Left lung (tissue), 10 donors: ENCODE data around the gene IRAK4. TPM values are rescaled to one million over a fixed set of nuclear protein-coding genes. Genes with fewer than 3 reads are reported as not detected.

Experiments
- ATAC-seq: fragments of 200-7000 bp; cut with Tn5 transposase; one replicate; pipeline ENCODE4 v1.9.1; 2020; ENCODE audit warnings: moderate library complexity
- DNase-seq, 4 donors: peaks; one replicate each; pipeline ENCODE4 v3.0.0-alpha.2; 2013 to 2020
- H3K27ac ChIP-seq, 2 donors: fragments of 200-600 bp; sonication (generic) in 1 of 2; one replicate each; pipeline versions ENCODE4 v1.5.0 to v1.8.0; 2020 to 2021
- H3K27me3 ChIP-seq, 2 donors: fragments of 200-600 bp; sonication (generic) in 1 of 2; one replicate each; pipeline versions ENCODE4 v1.5.0 to v1.8.0; 2020 to 2021
- H3K36me3 ChIP-seq, 2 donors: fragments of 200-600 bp; sonication (generic) in 1 of 2; one replicate each; pipeline versions ENCODE4 v1.5.0 to v1.8.0; 2020 to 2021
- H3K4me1 ChIP-seq, 2 donors: fragments of 200-600 bp; one replicate each; pipeline ENCODE4 v1.8.0; 2021
- H3K4me3 ChIP-seq, 2 donors: fragments of 200-600 bp; sonication (generic) in 1 of 2; one replicate each; pipeline versions ENCODE4 v1.5.0 to v1.8.0; 2020 to 2021; ENCODE audit warnings: mild to moderate bottlenecking in 1 of 2
- H3K9me3 ChIP-seq, 2 donors: fragments of 200-600 bp; sonication (generic) in 1 of 2; one replicate each; pipeline versions ENCODE4 v1.5.0 to v1.8.0; 2020 to 2021
- intact Hi-C, 2 donors: fragments of 100-400 bp; cut with DNase I; formaldehyde crosslinking; loops; one replicate each; pipeline versions ENCODE4 v1.11.2 to v1.14.2; 2022
- polyA plus RNA-seq, 6 donors: library from polyadenylated mRNA; unstranded; fragments of 120-200 nt; gene quantifications; one replicate each; pipeline ENCODE4 v1.2.1, GENCODE V29; 2013; ENCODE audit not compliant: insufficient read length in 6 of 6
- total RNA-seq, 2 donors: library from RNA; stranded (reverse); fragmentation: NEBNext Ultra II Directional; extraction: Animal tissue kit (Norgen Biotek cat#: 25700); gene quantifications; one replicate each; pipeline ENCODE4 v1.2.1, GENCODE V29; 2021
- TF ChIP-seq, protein P1 (sequence below), 2 donors: fragments of 200-600 bp; sonication (generic) in 1 of 2; IDR thresholded peaks; one replicate each; pipeline versions ENCODE4 v1.5.0 to v1.8.0; 2021; ENCODE audit warnings: antibody characterized with exemption in 2 of 2
- donor health status: DM: no; HTN: yes; CAD: no.
- donor health status: DM: no; HTN: no; CAD: no.

The IRAK4 gene
- total and polyA plus RNA-seq, 8 donors = 14.3 to 28.4 (median 18.6) TPM

DNA sequence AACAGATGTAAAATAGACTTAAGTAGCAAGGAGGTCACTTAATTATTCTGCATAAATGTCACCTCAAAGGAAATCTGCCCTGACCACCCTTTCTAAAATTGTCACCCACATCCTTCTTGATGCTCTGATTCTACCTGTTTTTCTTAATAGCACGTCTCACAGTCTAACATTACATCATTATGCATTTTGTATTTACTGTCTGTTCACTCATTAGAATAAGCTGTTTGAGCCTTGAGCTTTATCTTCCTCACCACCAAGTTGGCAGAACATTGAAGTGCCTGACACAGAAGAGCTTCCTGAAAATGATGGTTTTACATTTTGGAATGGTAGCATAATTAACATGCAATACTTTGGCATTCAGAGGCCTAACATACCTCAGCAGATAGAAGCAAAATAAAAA lies 68.3 kb downstream of the IRAK4 start:
- intact Hi-C loops = no loop called here
- no peak for DNase-seq
- TF ChIP-seq, protein P1, sequence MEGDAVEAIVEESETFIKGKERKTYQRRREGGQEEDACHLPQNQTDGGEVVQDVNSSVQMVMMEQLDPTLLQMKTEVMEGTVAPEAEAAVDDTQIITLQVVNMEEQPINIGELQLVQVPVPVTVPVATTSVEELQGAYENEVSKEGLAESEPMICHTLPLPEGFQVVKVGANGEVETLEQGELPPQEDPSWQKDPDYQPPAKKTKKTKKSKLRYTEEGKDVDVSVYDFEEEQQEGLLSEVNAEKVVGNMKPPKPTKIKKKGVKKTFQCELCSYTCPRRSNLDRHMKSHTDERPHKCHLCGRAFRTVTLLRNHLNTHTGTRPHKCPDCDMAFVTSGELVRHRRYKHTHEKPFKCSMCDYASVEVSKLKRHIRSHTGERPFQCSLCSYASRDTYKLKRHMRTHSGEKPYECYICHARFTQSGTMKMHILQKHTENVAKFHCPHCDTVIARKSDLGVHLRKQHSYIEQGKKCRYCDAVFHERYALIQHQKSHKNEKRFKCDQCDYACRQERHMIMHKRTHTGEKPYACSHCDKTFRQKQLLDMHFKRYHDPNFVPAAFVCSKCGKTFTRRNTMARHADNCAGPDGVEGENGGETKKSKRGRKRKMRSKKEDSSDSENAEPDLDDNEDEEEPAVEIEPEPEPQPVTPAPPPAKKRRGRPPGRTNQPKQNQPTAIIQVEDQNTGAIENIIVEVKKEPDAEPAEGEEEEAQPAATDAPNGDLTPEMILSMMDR (IDR thresholded peaks at IDR 0.05) = no peak
- H3K4me1 ChIP-seq = no peaks in the 10 kb centered on the region
- H3K27me3 ChIP-seq = peaks cover 0 to 15% of the 10 kb centered on the region in 2 donors
- H3K36me3 ChIP-seq = no peaks in the 10 kb centered on the region
- no peak overlapping the region for H3K4me3 ChIP-seq
- no peaks in the 10 kb centered on the region for H3K9me3 ChIP-seq
- no peak overlapping the region for H3K27ac ChIP-seq
- ATAC-seq = no peak

DNA sequence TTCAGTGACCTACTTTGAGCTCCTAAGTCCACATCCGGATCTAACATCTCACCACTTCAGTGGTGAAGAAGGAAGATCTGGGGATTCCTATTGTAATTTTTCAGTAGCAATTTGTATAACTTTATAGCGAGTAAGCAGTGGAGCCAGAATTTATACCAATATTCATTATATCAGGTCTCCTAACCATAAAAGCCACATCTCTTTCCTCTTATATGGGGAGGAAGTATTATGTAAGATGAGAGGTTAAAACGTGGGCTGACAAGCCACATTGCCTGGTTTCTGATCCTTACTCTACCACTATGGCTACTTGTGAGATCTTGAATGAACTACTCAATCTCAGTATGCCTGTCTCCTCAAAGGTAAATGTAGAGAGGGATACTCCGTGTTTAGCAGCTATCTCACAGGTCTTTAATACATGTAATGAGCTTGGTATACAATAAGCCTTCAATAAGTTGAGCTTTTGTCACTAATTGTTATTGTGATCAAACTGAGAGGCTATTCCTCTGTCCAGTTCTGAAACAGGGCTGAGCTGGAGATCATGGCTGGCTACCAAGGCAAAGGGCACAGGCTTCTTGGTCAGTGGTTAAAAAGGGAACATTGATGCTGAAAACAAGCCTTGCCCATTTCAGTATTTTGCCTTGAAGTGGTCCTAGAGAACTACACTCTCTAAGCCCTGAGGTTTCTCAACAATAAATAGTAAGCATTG lies 73.9 kb downstream of the IRAK4 start:
- H3K4me1 ChIP-seq = peaks cover 5 to 18% of the 10 kb centered on the region in 2 donors
- H3K4me3 ChIP-seq = no peak overlapping the region
- H3K36me3 ChIP-seq = no peaks in the 10 kb centered on the region
- peaks cover 0 to 40% of the 10 kb centered on the region in 2 donors for H3K27me3 ChIP-seq
- TF ChIP-seq, protein P1 (IDR thresholded peaks at IDR 0.05) = no peak
- no peaks in the 10 kb centered on the region for H3K9me3 ChIP-seq
- ATAC-seq (no peak), DNase-seq (no peak)
- no peak overlapping the region for H3K27ac ChIP-seq
- intact Hi-C loops = no loop called here

GRCh38 chr12:43835264-43835655 lies 76.5 kb downstream of the IRAK4 start:
- DNase-seq (peak in 1 of 4 donors; percentile 24), ATAC-seq (no peak)
- Histone ChIP-seq H3K27me3 (peaks cover 0 to 34% of the 10 kb centered on the region in 2 donors), H3K27ac (peak overlapping the region in 1 of 2 donors; percentile 90), H3K4me1 (peaks cover 5 to 18% of the 10 kb centered on the region in 2 donors), H3K4me3 (peak overlapping the region; percentile 64 to 65), H3K36me3 (no peaks in the 10 kb centered on the region), H3K9me3 (no peaks in the 10 kb centered on the region)
- TF ChIP-seq, protein P1 (IDR thresholded peaks at IDR 0.05) = no peak
- intact Hi-C loops = no loop called here

DNA sequence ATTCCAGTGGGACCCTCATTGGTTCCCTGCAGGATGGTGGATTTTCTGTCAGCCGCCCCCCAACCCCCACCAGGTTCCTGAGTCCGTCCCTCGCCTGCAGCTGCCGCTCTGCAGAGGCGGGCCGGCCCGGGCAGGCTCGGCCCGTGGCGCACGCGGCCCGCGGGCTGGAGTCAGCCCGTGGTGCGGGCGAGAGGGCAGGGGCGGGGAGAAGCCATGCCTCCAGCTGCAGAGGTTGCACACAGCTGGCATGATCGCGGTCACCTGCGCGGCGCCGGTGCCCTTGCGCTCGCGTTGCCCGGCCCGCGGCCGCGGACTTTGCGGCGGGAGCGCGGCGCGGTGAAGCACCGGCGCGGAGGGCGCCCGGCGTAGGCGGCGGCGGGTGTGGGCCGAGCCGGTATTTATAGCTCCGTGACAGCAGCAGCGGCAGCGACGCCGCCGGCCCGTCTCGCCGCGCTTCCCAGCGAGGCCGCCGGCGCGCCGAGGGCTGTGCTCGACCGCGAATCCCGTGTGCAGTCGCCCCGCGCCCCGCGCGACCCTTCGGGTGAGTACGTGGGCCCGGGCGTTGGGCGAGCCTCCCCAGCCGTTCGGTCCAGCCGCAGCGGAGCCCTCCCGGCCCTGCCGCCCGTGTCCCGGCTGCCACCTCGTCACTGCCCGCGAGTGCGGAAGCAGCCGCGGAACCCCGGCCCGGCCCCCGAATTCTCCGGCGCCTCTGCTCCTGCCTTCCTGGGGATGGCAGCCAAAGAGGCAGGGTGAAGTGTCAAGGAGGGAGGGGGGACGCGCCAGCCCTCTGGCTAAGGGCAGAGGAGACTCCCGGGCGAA lies 77.1 kb downstream of the IRAK4 start, which contains the start of gene TMEM117:
Gene TMEM117 (plus strand): TSS at position 426 of the 819 bp plus-strand sequence.
- peak within 1 kb of the TSS; percentile 89 to 90 for H3K27ac ChIP-seq
- H3K27me3 ChIP-seq = peaks cover 0 to 28% of the 10 kb centered on the region in 2 donors
- intact Hi-C loops = no loop called here
- TF ChIP-seq, protein P1 (IDR thresholded peaks at IDR 0.05) = no peak
- H3K4me3 ChIP-seq = peak within 1 kb of the TSS; percentile 64 to 65
- H3K36me3 ChIP-seq = no peaks in the 10 kb centered on the region
- ATAC-seq (peak; percentile 91), DNase-seq (peak; percentile 64 to 95 (median 70))
- H3K9me3 ChIP-seq = no peaks in the 10 kb centered on the region
- H3K4me1 ChIP-seq = peaks cover 5 to 18% of the 10 kb centered on the region in 2 donors

- peak overlapping the region; percentile 89 to 90 for H3K27ac ChIP-seq
- peaks cover 5 to 18% of the 10 kb centered on the region in 2 donors for H3K4me1 ChIP-seq
- intact Hi-C loops = no loop called here
- H3K4me3 ChIP-seq = peak overlapping the region; percentile 64 to 65
- TF ChIP-seq, protein P1 (IDR thresholded peaks at IDR 0.05) = no peak
- DNase-seq (peak in 2 of 4 donors; percentile 20 to 34), ATAC-seq (peak; percentile 65)
- no peaks in the 10 kb centered on the region for H3K9me3 ChIP-seq
- no peaks in the 10 kb centered on the region for H3K36me3 ChIP-seq
- peaks cover 0 to 28% of the 10 kb centered on the region in 2 donors for H3K27me3 ChIP-seq
Observed at GRCh38 chr12:43836475-43836989, 77.8 kb downstream of the IRAK4 start.
